ES-I3 (cell line): ENCODE results near the gene NPIPA2.
"Not testable (repeated sequence)": the region's sequence is repeated elsewhere in the genome, so short reads cannot be mapped to it uniquely, and the experiment has no call there.

Experiments
- H3K36me3 ChIP-seq: 2 replicates; pipeline ENCODE4 v1.6.1; 2013; ENCODE audit warnings: mild to moderate bottlenecking, low read length, control low read depth, moderate library complexity; ENCODE audit not compliant: insufficient read depth
- H3K4me1 ChIP-seq: 2 replicates; pipeline ENCODE4 v1.6.1; 2013; ENCODE audit warnings: mild to moderate bottlenecking, control low read depth, low read length; ENCODE audit not compliant: insufficient read depth
- H3K9ac ChIP-seq: 2 replicates; pipeline ENCODE4 v1.6.1; 2013; ENCODE audit warnings: low read depth, mild to moderate bottlenecking, low read length, moderate library complexity
- H3K9me3 ChIP-seq: 2 replicates; pipeline ENCODE4 v1.6.1; 2013; ENCODE audit warnings: mild to moderate bottlenecking, low read length, moderate library complexity; ENCODE audit not compliant: control insufficient read depth, insufficient read depth

NPIPA2 gene

GRCh38 chr16:14790320-14790956 is 48.1 kb downstream of the NPIPA2 start:
- H3K36me3 ChIP-seq, H3K9me3 ChIP-seq, H3K9ac ChIP-seq, H3K4me1 ChIP-seq: not testable (repeated sequence)

- not testable (repeated sequence) for H3K4me1 ChIP-seq, H3K9ac ChIP-seq, H3K36me3 ChIP-seq, H3K9me3 ChIP-seq
Measured at GRCh38 chr16:14792914-14793313, 50.6 kb downstream of the NPIPA2 start.

- not testable (repeated sequence) for H3K4me1 ChIP-seq, H3K9ac ChIP-seq, H3K9me3 ChIP-seq, H3K36me3 ChIP-seq
Measured at GRCh38 chr16:14797558-14797957, 55.2 kb downstream of the NPIPA2 start.

DNA sequence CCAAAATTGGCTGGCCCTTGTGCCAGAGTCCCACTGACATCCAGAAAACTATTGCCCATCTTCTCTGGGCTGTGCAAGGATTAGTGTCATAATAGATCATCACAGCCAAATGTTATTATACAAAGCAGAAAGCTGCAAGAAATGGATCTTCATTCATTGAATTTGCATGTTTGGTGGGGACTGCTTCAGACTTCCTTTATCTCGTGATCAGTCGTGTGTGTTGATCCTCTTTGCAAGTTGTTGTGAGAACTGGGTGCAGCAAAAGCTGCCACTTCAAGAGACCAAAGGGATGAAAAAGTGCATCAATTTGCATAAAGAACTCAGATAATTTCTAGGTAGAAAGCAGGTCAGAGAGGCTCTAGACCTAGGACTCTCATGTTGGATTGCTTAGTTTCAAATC is 61.2 kb downstream of the NPIPA2 start:
- H3K9ac ChIP-seq, H3K36me3 ChIP-seq, H3K4me1 ChIP-seq, H3K9me3 ChIP-seq: not testable (repeated sequence)

GRCh38 chr16:14807184-14807678 is 64.9 kb downstream of the NPIPA2 start:
- not testable (repeated sequence) for H3K4me1 ChIP-seq

DNA sequence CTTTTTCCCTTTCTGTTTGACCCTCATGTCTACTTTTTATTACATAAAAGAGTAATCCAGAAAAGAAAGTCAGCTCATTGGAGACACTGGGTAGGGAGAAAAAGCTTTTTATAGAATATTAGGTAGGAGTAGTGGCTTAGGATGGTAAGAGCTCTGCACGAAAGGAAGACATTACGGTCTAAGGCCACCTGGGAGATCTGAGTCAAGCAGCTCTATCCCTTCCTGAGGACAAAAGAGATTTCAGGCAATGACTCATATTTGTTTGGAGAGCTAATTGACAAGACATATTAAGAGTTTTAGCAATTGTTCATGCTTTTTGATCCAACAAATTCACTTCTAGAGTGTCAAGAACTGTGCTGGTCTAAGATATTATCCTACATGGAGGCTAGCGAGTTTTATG is 71.6 kb downstream of the NPIPA2 start:
- not testable (repeated sequence) for H3K36me3 ChIP-seq, H3K9me3 ChIP-seq, H3K4me1 ChIP-seq, H3K9ac ChIP-seq

More at GRCh38 chr16:14807184-14807678, 64.9 kb downstream of the NPIPA2 start:
- H3K36me3 ChIP-seq, H3K9ac ChIP-seq, H3K9me3 ChIP-seq: not testable (repeated sequence)
